ENCODE measurements around the gene IFRD2. TPM values are rescaled to one million over a fixed set of nuclear protein-coding genes. Genes with fewer than 3 reads are reported as not detected.

Gene IFRD2
- total RNA-seq, 2 donors from 2014 or later: 56.3 to 62.1 TPM

Other genes with a start within 250 kb of the IFRD2 start
- 100 to 1,000 TPM; 172 to 179 TPM for gene RBM5, start 203.5 kb downstream of the IFRD2 start, total RNA-seq
- under 1 TPM in 1 of 2 donors, not detected in 1; 0.25 TPM for gene SEMA3F, start 137.1 kb downstream of the IFRD2 start, total RNA-seq
- gene GNAT1, start 100.8 kb downstream of the IFRD2 start, total RNA-seq: not detected
- gene SLC38A3, start 87.2 kb downstream of the IFRD2 start, total RNA-seq: not detected
- gene GNAI2, start 56.2 kb downstream of the IFRD2 start, total RNA-seq: 100 to 1,000 TPM; 263 to 272 TPM
- 1 to 10 TPM; 1.9 to 3.3 TPM for gene SEMA3B, start 23.3 kb downstream of the IFRD2 start, total RNA-seq
- gene LSMEM2, start 13.3 kb downstream of the IFRD2 start, total RNA-seq: under 1 TPM in 1 of 2 donors, not detected in 1; 0.26 TPM
- gene HYAL3, start 7.0 kb upstream of the IFRD2 start, total RNA-seq: 1 to 10 TPM; 6.7 to 7.1 TPM
- gene NAA80, start 7.0 kb upstream of the IFRD2 start, total RNA-seq: 10 to 100 TPM; 19.5 to 20.0 TPM
- under 1 TPM in 1 of 2 donors, not detected in 1; 0.19 TPM for gene HYAL1, start 11.1 kb upstream of the IFRD2 start, total RNA-seq
- 1 to 10 TPM; 4.6 to 4.8 TPM for gene HYAL2, start 30.3 kb upstream of the IFRD2 start, total RNA-seq
- gene TUSC2, start 35.8 kb upstream of the IFRD2 start, total RNA-seq: 10 to 100 TPM; 16.2 to 16.8 TPM
- gene RASSF1, start 48.4 kb upstream of the IFRD2 start, total RNA-seq: 10 to 100 TPM; 51.4 to 61.6 TPM
- gene ZMYND10, start 53.3 kb upstream of the IFRD2 start, total RNA-seq: 1 to 10 TPM; 1.2 TPM
- 10 to 100 TPM; 46.0 to 46.4 TPM for gene NPRL2, start 58.3 kb upstream of the IFRD2 start, total RNA-seq
- 10 to 100 TPM; 16.1 to 17.0 TPM for gene CYB561D2, start 58.4 kb upstream of the IFRD2 start, total RNA-seq
- gene TMEM115, start 67.1 kb upstream of the IFRD2 start, total RNA-seq: 10 to 100 TPM; 21.5 to 22.6 TPM
- 1 to 10 TPM; 3.3 to 5.4 TPM for gene CACNA2D2, start 211.2 kb upstream of the IFRD2 start, total RNA-seq

Measured in activated T-cell treated with anti-CD3 and anti-CD28 coated beads, Interleukin-2, amount 50 U/mL, for 72 hours (primary cell).